Prostate gland (tissue), 2 donors: ENCODE data around the gene LAMB1.

Experiments
- POLR2A ChIP-seq: fragments of 450-650 bp; IDR thresholded peaks from one replicate; pipeline ENCODE4 v1.6.1; 2016; ENCODE audit warnings: antibody characterized with exemption, mild to moderate bottlenecking
- TF ChIP-seq, protein P1 (sequence below), 4 experiments: fragments of 200-600 bp in 2 of 4; fragments of 450-650 bp in 2 of 4; sonication (generic) in 2 of 4; IDR thresholded peaks; 1 replicate in 3 of 4; 2 replicates in 1 of 4; pipeline ENCODE4 v1.5.1; 2016 to 2019; ENCODE audit warnings: antibody characterized with exemption in 4 of 4, mild to moderate bottlenecking in 2 of 4, moderate library complexity in 2 of 4

DNA sequence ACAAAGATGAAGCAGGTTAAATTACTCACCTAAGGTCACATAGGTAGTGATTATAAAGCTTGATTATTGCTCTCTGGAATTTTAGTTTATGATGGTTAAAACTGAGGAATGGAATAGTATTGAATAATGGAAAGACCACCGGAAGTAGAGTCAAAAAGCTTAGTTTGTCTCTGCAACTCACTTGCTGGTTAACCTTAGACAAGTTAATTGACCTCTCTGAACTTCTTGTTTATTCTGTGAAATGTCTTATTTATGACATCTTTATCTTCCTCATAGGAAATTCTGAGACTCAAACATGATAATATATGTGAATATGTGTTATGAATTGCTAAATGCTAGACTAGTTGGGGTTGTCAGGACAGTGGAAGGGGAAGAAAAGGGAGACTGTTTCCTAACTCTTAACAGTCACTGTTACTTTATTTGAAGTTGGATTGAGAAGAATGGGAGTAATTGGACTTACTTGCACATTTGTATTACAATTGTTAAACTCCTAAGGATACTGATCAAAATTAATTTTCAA, 102.4 kb downstream of the LAMB1 start:
- TF ChIP-seq POLR2A = no peak
- TF ChIP-seq, protein P1, sequence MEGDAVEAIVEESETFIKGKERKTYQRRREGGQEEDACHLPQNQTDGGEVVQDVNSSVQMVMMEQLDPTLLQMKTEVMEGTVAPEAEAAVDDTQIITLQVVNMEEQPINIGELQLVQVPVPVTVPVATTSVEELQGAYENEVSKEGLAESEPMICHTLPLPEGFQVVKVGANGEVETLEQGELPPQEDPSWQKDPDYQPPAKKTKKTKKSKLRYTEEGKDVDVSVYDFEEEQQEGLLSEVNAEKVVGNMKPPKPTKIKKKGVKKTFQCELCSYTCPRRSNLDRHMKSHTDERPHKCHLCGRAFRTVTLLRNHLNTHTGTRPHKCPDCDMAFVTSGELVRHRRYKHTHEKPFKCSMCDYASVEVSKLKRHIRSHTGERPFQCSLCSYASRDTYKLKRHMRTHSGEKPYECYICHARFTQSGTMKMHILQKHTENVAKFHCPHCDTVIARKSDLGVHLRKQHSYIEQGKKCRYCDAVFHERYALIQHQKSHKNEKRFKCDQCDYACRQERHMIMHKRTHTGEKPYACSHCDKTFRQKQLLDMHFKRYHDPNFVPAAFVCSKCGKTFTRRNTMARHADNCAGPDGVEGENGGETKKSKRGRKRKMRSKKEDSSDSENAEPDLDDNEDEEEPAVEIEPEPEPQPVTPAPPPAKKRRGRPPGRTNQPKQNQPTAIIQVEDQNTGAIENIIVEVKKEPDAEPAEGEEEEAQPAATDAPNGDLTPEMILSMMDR (IDR thresholded peaks at IDR 0.05) = no peak
